ENCODE results near the gene CBX5.
"Not testable (repeated sequence)": the region's sequence is repeated elsewhere in the genome, so short reads cannot be mapped to it uniquely, and the experiment has no call there.

CBX5 gene

DNA sequence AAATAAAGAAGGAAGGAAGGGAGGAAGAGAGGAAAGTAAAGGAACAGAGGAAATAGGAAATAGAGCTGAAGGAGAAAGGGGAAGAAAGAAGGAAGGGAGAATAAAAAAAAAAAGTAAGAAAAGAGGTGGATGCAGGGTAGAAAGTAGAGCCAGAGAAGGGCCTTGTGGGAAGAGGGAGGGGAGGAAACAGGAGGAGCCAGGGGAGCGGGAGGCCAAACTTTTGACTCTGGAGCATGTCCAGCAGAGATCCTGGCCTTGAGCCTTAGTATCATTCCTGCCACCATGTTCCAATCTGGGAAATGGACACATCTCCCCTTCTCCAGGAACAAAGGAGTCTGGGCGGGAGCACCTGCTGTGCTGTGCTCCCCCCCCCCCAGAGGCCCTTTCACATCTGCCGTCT, 80.0 kb downstream of the CBX5 start:
- DNase-seq (ENCODE audit: low read depth), result no peak
- TF ChIP-seq, protein P1, sequence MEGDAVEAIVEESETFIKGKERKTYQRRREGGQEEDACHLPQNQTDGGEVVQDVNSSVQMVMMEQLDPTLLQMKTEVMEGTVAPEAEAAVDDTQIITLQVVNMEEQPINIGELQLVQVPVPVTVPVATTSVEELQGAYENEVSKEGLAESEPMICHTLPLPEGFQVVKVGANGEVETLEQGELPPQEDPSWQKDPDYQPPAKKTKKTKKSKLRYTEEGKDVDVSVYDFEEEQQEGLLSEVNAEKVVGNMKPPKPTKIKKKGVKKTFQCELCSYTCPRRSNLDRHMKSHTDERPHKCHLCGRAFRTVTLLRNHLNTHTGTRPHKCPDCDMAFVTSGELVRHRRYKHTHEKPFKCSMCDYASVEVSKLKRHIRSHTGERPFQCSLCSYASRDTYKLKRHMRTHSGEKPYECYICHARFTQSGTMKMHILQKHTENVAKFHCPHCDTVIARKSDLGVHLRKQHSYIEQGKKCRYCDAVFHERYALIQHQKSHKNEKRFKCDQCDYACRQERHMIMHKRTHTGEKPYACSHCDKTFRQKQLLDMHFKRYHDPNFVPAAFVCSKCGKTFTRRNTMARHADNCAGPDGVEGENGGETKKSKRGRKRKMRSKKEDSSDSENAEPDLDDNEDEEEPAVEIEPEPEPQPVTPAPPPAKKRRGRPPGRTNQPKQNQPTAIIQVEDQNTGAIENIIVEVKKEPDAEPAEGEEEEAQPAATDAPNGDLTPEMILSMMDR (conservative IDR thresholded peaks at IDR 0.05; ENCODE audit: low read depth, low read length), result no peak
- H3K4me3 ChIP-seq (ENCODE audit: low read length), result no peak overlapping the region

DNA sequence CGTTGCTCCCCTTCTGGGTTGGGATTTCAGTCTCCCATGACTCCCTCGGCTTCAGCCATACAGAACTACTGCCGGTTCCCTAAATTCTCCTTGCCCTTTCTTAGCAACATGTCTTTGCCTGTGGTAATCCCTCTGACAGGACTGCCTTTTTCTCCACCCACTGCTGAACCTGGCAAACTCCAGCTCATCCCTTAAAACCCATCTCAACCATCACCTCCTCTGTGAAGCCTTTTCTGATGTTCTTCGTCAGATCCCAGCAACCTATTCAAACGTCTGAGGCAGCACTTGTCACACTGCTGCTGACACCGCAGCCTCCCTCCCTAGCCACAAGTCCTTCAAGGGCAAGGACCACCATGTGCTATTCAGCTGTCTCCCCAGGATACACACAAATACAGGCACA, 80.9 kb downstream of the CBX5 start:
- no peak for DNase-seq (ENCODE audit: low read depth)

DNA sequence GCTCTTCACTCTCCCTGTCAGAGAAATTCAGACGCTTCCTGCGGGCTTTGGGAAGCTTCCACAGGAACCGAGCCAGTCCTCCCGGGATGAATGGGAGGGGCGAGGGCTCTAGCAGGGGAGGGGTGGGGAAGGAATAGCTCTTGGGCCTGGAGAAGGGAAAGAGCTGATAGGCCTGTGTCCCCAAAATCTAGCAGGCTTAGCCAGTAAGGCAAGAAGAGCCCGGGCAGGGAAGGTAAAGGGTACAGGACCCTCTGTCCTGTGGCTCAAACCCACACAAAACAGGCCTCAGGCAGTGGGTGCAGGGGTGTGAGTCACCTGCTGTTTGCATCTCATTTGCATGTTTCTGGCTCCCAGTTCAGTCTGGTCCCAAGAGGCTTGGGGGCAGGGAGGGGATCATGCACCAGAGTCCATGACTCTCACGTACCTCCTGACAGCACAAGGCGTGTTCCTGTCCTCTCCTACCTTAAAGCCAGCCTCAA, 82.5 kb downstream of the CBX5 start:
- H3K4me3 ChIP-seq (ENCODE audit: low read length), result no peak overlapping the region
- TF ChIP-seq, protein P1 (conservative IDR thresholded peaks at IDR 0.05; ENCODE audit: low read depth, low read length), result no peak
- DNase-seq (ENCODE audit: low read depth), result no peak

More for the DNA sequence above, 80.9 kb downstream of the CBX5 start:
- TF ChIP-seq, protein P1 (conservative IDR thresholded peaks at IDR 0.05; ENCODE audit: low read depth, low read length), result no peak
- H3K4me3 ChIP-seq (ENCODE audit: low read length), result no peak overlapping the region

DNA sequence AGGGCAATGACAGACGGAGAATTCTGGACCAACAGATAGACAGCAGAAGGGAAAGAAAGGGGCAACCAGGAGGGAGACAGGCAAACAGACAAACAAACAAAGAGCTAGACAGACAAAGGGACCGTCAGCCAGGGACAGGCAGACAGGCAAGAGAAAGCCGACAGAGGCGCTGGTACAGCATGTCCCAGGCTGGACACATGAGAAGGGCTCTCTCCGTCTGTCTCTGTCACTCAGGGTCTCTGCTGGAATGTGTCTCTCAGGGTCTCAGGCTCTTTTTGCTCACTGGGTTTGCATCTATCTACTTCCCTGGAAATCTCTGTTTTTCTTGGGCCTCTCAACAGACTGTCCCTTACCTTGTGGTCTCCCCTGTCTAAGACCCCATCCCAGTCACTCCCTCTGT, 82.9 kb downstream of the CBX5 start:
- H3K4me3 ChIP-seq (ENCODE audit: low read length), result no peak overlapping the region
- DNase-seq (ENCODE audit: low read depth), result no peak
- TF ChIP-seq, protein P1 (conservative IDR thresholded peaks at IDR 0.05; ENCODE audit: low read depth, low read length), result no peak

DNA sequence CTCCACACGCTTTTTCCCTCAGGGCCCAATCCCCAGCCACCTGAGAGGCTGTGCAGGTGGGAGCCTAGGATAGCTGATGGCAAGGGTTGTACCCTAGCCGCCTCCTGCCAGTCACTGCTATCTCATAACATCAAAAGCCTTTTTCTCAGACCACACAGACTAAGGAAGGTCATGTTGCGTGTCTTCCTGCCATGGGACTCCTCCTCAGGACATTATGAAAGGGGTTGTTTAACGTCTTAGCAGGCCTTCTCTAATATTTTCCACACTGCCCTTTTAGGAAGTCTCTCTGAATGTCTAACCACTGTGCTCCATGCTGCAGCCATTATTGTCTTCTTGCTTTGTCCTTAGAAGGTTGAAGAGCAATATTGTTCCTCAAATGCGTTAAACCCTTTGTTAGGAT, 83.5 kb downstream of the CBX5 start:
- H3K4me3 ChIP-seq (ENCODE audit: low read length), result no peak overlapping the region
- no peak for DNase-seq (ENCODE audit: low read depth)
- TF ChIP-seq, protein P1 (conservative IDR thresholded peaks at IDR 0.05; ENCODE audit: low read depth, low read length), result no peak

DNA sequence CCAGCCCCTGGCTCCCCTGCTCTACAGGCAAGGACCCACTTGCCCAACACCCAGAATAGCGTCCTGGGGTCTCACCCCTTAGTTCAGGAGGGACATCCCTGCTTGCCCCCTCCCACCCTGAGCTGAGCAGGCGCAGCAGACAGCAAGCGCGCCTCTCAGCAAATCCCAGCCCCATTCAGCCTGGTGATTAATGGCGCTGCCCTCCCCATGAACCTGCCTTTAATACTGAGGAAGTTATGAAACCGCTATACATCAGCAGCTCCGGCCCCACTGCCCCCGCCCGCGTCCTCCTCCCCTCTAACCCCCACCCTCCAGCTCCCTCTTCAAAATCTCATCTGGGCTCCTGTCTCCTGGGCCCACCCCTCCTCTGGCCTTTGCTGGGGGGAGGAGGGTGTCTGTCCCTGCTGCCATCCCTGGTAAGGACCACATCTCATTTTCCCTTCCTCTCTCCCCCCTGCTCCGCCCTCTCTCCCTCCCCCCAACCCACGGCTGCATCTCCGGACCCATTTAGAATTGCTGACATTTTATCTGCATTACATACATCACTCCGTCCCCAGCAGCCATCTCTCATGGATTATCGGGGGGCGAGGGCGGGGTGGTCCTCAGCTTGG, 84.1 kb downstream of the CBX5 start:
- peak overlapping the region; percentile 13 for H3K4me3 ChIP-seq (ENCODE audit: low read length)
- TF ChIP-seq, protein P1 (conservative IDR thresholded peaks at IDR 0.05; ENCODE audit: low read depth, low read length), result no peak
- peak; percentile 34 for DNase-seq (ENCODE audit: low read depth)

DNA sequence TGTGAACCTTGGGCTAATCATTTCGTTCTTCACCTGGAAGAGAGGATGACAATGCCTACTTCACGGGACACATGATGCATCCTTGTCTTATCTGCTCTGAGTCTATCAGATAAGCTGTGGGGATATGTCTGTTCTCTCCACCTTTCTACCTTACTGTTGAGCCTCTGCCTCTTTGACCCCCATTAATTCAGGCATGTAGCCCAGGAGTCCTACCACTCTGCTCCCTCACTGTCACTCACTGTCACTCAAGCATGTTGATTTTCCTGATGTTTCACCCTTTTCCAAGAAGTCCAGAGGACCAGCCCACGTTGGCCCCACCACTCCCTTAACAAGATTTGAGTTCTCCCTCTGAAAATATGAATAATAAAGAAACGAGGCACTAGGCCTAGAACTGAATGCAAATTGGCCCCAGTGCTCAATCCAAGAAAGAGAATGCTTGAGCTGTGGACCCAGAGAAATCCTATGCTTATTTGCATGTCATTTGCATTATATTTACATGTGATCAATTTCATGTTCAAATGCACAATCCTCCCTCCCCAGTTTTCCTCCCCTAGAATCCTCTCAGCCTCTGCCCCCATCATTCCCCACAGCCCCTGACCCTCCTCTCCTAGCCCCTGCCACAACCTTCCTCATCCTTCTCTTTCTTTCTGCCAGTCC, 84.7 kb downstream of the CBX5 start:
- no peak for DNase-seq (ENCODE audit: low read depth)
- TF ChIP-seq, protein P1 (conservative IDR thresholded peaks at IDR 0.05; ENCODE audit: low read depth, low read length), result no peak
- peak overlapping the region; percentile 13 for H3K4me3 ChIP-seq (ENCODE audit: low read length)

DNA sequence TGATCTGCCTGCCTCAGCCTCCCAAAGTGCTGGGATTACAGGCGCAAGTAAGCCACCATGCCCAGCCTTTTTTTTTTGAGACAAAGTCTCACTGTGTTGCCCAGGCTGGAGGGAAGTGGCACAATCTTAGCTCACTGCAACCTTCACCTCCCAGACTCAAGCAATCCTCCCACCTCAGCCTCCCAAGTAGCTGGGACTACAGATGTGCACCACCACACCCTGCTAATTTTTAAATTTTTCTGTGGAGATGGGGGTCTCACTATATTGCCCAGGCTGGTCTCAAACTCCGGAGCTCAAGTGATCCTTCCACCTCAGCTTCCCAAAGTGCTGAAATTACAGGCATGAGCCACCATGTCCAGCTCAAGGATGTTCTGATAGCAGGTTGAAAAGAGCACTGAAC, 85.3 kb downstream of the CBX5 start:
- not testable (repeated sequence) for H3K4me3 ChIP-seq (ENCODE audit: low read length); DNase-seq (ENCODE audit: low read depth)

Measured in retinal pigment epithelial cell (primary cell).